HG02610 (cell line): Measurements from ENCODE around the gene M1AP.

Source experiments
- ATAC-seq: cut with Tn5 transposase; IDR thresholded peaks from one replicate; pipeline ENCODE4 v1.9.1; 2021; ENCODE audit warnings: mild to moderate bottlenecking, moderate library complexity; ENCODE audit not compliant: unreplicated experiment

The M1AP gene

GRCh38 chr2:74648009-74648443 is at the start of gene M1AP:
TSS of gene M1AP (minus strand) at chr2:74648330. CDS start at chr2:74640275, 8,055 bp downstream.
- no peak for ATAC-seq

DNA sequence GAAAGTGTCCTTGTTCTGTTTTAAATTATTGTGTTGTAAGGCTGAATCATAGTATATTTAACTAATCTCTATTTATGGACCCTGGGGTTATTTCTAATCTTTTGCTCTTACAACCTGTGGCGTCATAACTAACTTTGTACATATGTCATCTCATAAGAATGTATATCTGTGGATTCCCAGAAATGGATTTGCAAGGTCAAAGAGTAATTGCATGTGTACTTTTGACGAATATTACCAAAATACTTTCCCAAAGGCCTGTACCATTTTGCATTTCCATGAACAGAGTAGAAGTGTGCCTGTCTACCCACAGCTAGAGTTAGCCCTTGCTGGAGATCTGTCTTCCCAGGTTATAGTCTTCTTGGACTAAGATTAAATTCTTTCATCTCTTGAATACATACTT is 48.7 kb upstream of the M1AP start:
- no peak for ATAC-seq

DNA sequence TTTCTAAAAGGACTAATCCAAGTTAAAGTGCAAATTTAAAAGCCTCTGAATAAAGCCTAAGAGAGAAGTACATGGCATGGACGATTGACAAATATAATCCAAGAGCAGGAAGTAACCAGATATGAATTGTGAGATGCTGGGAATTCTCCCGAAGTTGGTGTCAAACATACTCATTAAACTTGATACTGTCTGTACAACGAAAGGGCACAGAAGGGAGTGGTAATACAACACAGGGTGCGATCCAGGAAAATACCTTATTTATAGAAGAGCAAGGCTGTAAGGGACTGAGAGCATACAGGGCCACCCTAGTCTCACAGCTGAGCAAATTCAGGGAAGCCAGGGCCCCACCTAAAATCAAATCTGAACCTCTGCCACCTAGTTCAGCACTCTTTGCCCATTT is 47.5 kb upstream of the M1AP start:
- no peak for ATAC-seq

DNA sequence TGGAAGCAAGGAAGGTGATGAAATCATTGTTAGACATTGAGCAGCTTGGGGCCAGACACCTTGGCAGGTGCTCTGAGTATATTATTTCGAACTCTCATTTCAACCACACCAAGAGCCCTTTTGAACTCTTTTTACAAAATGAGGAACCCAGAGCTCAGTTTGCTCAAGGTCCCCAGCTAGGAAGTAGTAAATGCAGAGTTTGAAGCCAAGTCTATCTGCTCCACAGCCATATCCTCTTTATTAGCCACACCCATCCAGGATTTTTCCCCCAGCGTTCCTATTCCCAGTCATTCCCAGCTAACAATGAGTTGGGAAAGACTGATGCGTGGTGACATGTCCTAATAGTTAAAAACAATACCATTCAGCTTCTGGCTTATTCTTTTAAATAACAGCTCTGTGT is 46.2 kb upstream of the M1AP start:
- ATAC-seq = no peak

GRCh38 chr2:74693668-74694067 is 45.5 kb upstream of the M1AP start:
- no peak for ATAC-seq

GRCh38 chr2:74693213-74693612 is 45.1 kb upstream of the M1AP start:
- no peak for ATAC-seq

DNA sequence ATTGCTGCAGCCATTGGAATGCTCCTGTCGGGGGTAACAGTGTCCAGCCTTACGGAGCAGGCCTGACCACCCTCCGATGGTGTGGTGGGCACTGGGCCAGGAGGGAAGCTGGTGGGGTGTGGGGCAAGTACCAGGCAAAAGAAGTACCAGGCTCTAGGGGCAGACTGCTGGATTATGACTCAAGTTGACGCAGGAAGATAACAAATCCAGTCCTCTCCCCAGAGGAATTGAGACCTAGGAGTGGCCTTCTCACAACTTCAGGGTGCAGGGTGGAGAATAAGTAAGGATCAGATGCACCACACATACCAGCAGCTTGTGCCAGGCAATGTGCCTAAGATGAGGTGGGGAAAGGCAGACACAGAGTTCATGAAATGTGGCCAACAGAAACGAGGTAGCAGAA is 43.8 kb upstream of the M1AP start:
- ATAC-seq = no peak

GRCh38 chr2:74690571-74690970 is 42.4 kb upstream of the M1AP start:
- peak; percentile 70 for ATAC-seq

DNA sequence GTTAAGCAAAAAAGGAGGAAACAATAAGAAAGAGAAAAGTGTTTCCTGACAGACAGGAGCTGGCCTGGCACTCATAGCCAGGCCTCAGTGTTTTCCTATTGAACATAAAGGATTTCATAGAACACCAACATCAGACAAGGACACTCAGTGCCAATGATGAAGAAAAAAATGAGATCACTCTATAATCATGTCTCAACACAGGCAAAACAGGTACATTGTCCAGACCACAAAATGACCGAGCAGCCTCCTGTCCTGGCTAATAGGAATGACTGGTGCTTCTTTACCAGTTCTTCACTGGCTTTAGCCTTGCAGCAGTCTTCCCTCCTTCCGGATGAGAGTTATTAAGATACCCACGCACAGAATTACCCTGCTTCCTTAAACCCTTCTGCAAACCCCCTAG is 41.5 kb upstream of the M1AP start:
- ATAC-seq = no peak

DNA sequence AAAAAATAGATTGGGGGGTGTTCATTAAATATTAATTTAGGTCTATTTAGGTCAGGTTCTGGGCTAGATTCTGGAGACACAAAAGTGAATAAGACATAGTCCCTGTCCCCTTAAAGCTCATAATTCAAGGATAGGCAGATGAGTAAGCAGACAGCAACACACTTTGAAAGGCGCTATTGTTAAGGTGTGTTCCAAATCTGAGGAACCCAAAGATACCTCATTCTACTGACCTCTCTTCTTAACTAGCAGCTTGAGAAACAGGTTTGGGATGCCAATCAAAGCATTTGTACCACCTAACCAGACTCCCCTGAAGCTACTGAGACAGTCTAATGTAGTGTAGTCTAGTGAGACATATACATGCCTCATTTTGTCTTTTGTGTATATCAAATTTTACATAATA is 40.8 kb upstream of the M1AP start:
- no peak for ATAC-seq

- no peak for ATAC-seq
Measured at GRCh38 chr2:74685408-74685807, 37.3 kb upstream of the M1AP start.

GRCh38 chr2:74682501-74682900 is 34.4 kb upstream of the M1AP start:
- no peak for ATAC-seq

- ATAC-seq = no peak
Measured at GRCh38 chr2:74679615-74680014, 31.5 kb upstream of the M1AP start.

- ATAC-seq = no peak
Measured at GRCh38 chr2:74676331-74676730, 28.2 kb upstream of the M1AP start.

GRCh38 chr2:74675090-74675489 is 27.0 kb upstream of the M1AP start:
- ATAC-seq = no peak

- no peak for ATAC-seq
Measured at GRCh38 chr2:74673826-74674528, 25.8 kb upstream of the M1AP start.

- ATAC-seq = no peak
Measured at GRCh38 chr2:74671479-74671878, 23.3 kb upstream of the M1AP start.

- ATAC-seq = no peak
Measured at GRCh38 chr2:74670263-74670662, 22.1 kb upstream of the M1AP start.

DNA sequence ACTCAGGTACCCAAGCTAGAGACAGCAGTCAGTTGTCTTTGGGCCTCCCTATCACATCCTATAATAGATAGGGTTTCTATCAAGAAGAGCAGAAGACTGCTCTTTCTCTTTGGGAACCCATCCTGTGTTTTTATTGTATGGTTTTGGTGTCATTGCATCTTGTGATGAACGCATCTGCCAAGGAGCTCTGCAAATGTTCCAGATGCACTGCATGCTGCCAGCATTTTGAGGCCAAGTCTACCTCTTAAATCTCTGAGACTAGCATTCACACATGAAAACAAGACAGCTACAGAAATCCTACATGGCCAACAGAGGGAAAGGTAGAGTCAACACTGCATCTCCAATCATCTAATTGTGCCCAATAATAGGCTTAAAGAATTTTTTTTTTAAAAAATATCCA is 20.0 kb upstream of the M1AP start:
- ATAC-seq = no peak

DNA sequence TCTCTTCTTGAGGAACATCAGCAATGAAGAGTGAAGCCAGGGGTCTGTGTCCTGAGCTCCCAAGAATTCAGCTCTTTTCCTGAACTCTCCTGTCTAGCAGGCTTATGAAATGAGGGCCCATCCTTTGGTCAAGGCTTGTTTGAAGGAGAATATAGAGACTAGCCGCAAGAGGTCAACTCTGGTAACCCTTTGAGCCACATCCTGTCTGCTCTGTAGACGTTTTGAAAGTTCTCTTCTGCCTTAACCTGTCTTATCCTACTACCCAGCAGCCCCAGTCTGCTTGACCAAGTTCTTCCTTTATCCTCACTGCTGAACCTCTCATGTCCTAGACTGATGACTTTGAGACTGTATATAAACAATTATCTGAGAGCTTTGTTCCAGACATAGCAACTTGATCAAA is 11.3 kb upstream of the M1AP start:
- no peak for ATAC-seq

- no peak for ATAC-seq
Measured at GRCh38 chr2:74658516-74658915, 10.4 kb upstream of the M1AP start.

- ATAC-seq = no peak
Measured at GRCh38 chr2:74655579-74655978, 7.4 kb upstream of the M1AP start.
